Prostate gland (tissue), 2 donors: ENCODE data around the gene KRT17. TPM values are rescaled to one million over a fixed set of nuclear protein-coding genes. Genes with fewer than 3 reads are reported as not detected.

Source experiments
- DNase-seq: peaks from one replicate; pipeline ENCODE4 v3.0.0-alpha.2; 2019; ENCODE audit warnings: low spot score
- H3K27ac ChIP-seq, 2 donors: fragments of 200-600 bp; sonication (generic); 2 replicates each; pipeline ENCODE4 v1.5.1; 2017 to 2019
- H3K27me3 ChIP-seq: fragments of 200-600 bp; sonication (generic); replicated peaks from 2 replicates; pipeline ENCODE4 v1.5.1; 2019; ENCODE audit not compliant: insufficient read depth
- H3K36me3 ChIP-seq, 2 donors: fragments of 200-600 bp; sonication (generic); 1 replicate in 1 of 2; 2 replicates in 1 of 2; pipeline versions ENCODE4 v1.5.1 to v1.8.1; 2017 to 2019
- H3K4me1 ChIP-seq: fragments of 200-600 bp; sonication (generic); replicated peaks from 2 replicates; pipeline ENCODE4 v1.5.1; 2019
- H3K4me3 ChIP-seq, 2 donors: fragments of 200-600 bp; sonication (generic); 2 replicates each; pipeline ENCODE4 v1.5.1; 2017 to 2019
- H3K9me3 ChIP-seq: fragments of 200-600 bp; sonication (generic); 2 replicates; pipeline ENCODE4 v1.5.1; 2017
- CTCF ChIP-seq, 4 experiments: fragments of 200-600 bp in 2 of 4; fragments of 450-650 bp in 2 of 4; sonication (generic) in 2 of 4; IDR thresholded peaks; 1 replicate in 3 of 4; 2 replicates in 1 of 4; pipeline ENCODE4 v1.5.1; 2016 to 2019; ENCODE audit warnings: antibody characterized with exemption in 4 of 4, mild to moderate bottlenecking in 2 of 4, moderate library complexity in 2 of 4
- POLR2A ChIP-seq: fragments of 450-650 bp; IDR thresholded peaks from one replicate; pipeline ENCODE4 v1.6.1; 2016; ENCODE audit warnings: antibody characterized with exemption, mild to moderate bottlenecking
- POLR2AphosphoS5 ChIP-seq: sonication (generic); formaldehyde crosslinking; IDR thresholded peaks from one replicate; pipeline ENCODE4 v1.6.1; 2017; ENCODE audit warnings: antibody characterized with exemption
- WGBS: methylation state at CpG from one replicate; pipeline ENCODE4 v1.1.5; 2018; 5-methylcytosine and 5-hydroxymethylcytosine counted together
- intact Hi-C: fragments of 100-400 bp; cut with DNase I; formaldehyde crosslinking; loops from one replicate; pipeline ENCODE4 v1.14.2; 2022
- total RNA-seq, 2 donors: library from RNA; depleted of rRNA; stranded (reverse); fragments of >200 nt; gene quantifications; one replicate each; pipeline ENCODE4 v1.1.0, GENCODE V29; 2016

The KRT17 gene
- total RNA-seq, 2 donors from 2014 or later, result 201 to 360 TPM

- 18% methylated on average over 11 of the region's 11 CpGs for WGBS
- H3K4me1 ChIP-seq, result peaks cover 7% of the 10 kb centered on the region
- intact Hi-C loops, result loop anchor here (2.0 to 10.0 kb wide), 2 partner anchors 863 to 1051 kb away; no protein-coding TSS in a partner anchor
- TF ChIP-seq POLR2A (no peak), CTCF (IDR thresholded peaks at IDR 0.05) (peak in 1 of 4 experiments; percentile 6)
- no peak for DNase-seq
- H3K27ac ChIP-seq, result peak overlapping the region; percentile 78 to 81
- no peaks in the 10 kb centered on the region for H3K27me3 ChIP-seq
- H3K9me3 ChIP-seq, result no peaks in the 10 kb centered on the region
- peak overlapping the region; percentile 28 to 31 for H3K4me3 ChIP-seq
- H3K36me3 ChIP-seq, result no peaks in the 10 kb centered on the region
Measured at GRCh38 chr17:41666237-41666641, 41.9 kb upstream of the KRT17 start.

- intact Hi-C loops, result loop anchor here (2.0 to 10.0 kb wide), 3 partner anchors 809 to 1051 kb away; no protein-coding TSS in a partner anchor
- TF ChIP-seq POLR2AphosphoS5 (peak; percentile 83), POLR2A (peak; percentile 77), CTCF (IDR thresholded peaks at IDR 0.05) (peak; percentile 94 to 99 (median 98))
- no peaks in the 10 kb centered on the region for H3K9me3 ChIP-seq
- DNase-seq, result peak; percentile 91
- H3K4me1 ChIP-seq, result peaks cover 7% of the 10 kb centered on the region
- peak overlapping the region; percentile 28 to 31 for H3K4me3 ChIP-seq
- peak overlapping the region; percentile 78 to 81 for H3K27ac ChIP-seq
- no peaks in the 10 kb centered on the region for H3K36me3 ChIP-seq
- WGBS, result 4% methylated on average over 39 of the region's 39 CpGs
- no peaks in the 10 kb centered on the region for H3K27me3 ChIP-seq
Measured at GRCh38 chr17:41665566-41666236, 41.3 kb upstream of the KRT17 start.

GRCh38 chr17:41664587-41665565 is 40.5 kb upstream of the KRT17 start:
- no peak for TF ChIP-seq CTCF (IDR thresholded peaks at IDR 0.05)
- TF ChIP-seq POLR2AphosphoS5, result no peak
- TF ChIP-seq POLR2A, result no peak
- WGBS, result 49% methylated on average over 15 of the region's 15 CpGs
- no peaks in the 10 kb centered on the region for H3K36me3 ChIP-seq
- DNase-seq, result no peak
- peaks cover 7% of the 10 kb centered on the region for H3K4me1 ChIP-seq
- peak overlapping the region; percentile 28 to 31 for H3K4me3 ChIP-seq
- no peaks in the 10 kb centered on the region for H3K9me3 ChIP-seq
- H3K27ac ChIP-seq, result peak overlapping the region; percentile 78 to 81
- intact Hi-C loops, result loop anchor here (2.0 to 10.0 kb wide), 3 partner anchors 113 to 1050 kb away; no protein-coding TSS in a partner anchor
- no peaks in the 10 kb centered on the region for H3K27me3 ChIP-seq

- DNase-seq, result no peak
- intact Hi-C loops, result loop anchor here (2.0 to 10.0 kb wide), 3 partner anchors 112 to 1049 kb away; no protein-coding TSS in a partner anchor
- H3K4me1 ChIP-seq, result peaks cover 7% of the 10 kb centered on the region
- H3K36me3 ChIP-seq, result no peaks in the 10 kb centered on the region
- no peak overlapping the region for H3K4me3 ChIP-seq
- TF ChIP-seq POLR2AphosphoS5, result no peak
- H3K9me3 ChIP-seq, result no peaks in the 10 kb centered on the region
- no peaks in the 10 kb centered on the region for H3K27me3 ChIP-seq
- WGBS, result 92% methylated on average over 2 of the region's 2 CpGs
- H3K27ac ChIP-seq, result no peak overlapping the region
Measured at GRCh38 chr17:41664172-41664457, 39.7 kb upstream of the KRT17 start.

- H3K36me3 ChIP-seq, result no peaks in the 10 kb centered on the region
- no peaks in the 10 kb centered on the region for H3K9me3 ChIP-seq
- no peaks in the 10 kb centered on the region for H3K27me3 ChIP-seq
- H3K27ac ChIP-seq, result no peak overlapping the region
- intact Hi-C loops, result loop anchor here (2.0 to 10.0 kb wide), 4 partner anchors 111 to 1049 kb away; no protein-coding TSS in a partner anchor
- H3K4me3 ChIP-seq, result no peak overlapping the region
- WGBS, result 75% methylated on average over 8 of the region's 8 CpGs
- no peak for DNase-seq
- TF ChIP-seq POLR2A (no peak), CTCF (IDR thresholded peaks at IDR 0.05) (no peak), POLR2AphosphoS5 (no peak)
- peaks cover 7% of the 10 kb centered on the region for H3K4me1 ChIP-seq
Measured at GRCh38 chr17:41663451-41664171, 39.2 kb upstream of the KRT17 start.
